Erythroblast (primary cell): ENCODE measurements around the gene LEFTY1.

ENCODE experiments used
- GATA1 ChIP-seq: IDR thresholded peaks from 2 replicates; pipeline ENCODE4 v1.6.1; 2011; ENCODE audit warnings: low read depth, mild to moderate bottlenecking, control low read depth, low read length, moderate library complexity
- POLR2A ChIP-seq: IDR thresholded peaks from 2 replicates; pipeline ENCODE4 v1.6.1; 2011; ENCODE audit warnings: mild to moderate bottlenecking, low read length

DNA sequence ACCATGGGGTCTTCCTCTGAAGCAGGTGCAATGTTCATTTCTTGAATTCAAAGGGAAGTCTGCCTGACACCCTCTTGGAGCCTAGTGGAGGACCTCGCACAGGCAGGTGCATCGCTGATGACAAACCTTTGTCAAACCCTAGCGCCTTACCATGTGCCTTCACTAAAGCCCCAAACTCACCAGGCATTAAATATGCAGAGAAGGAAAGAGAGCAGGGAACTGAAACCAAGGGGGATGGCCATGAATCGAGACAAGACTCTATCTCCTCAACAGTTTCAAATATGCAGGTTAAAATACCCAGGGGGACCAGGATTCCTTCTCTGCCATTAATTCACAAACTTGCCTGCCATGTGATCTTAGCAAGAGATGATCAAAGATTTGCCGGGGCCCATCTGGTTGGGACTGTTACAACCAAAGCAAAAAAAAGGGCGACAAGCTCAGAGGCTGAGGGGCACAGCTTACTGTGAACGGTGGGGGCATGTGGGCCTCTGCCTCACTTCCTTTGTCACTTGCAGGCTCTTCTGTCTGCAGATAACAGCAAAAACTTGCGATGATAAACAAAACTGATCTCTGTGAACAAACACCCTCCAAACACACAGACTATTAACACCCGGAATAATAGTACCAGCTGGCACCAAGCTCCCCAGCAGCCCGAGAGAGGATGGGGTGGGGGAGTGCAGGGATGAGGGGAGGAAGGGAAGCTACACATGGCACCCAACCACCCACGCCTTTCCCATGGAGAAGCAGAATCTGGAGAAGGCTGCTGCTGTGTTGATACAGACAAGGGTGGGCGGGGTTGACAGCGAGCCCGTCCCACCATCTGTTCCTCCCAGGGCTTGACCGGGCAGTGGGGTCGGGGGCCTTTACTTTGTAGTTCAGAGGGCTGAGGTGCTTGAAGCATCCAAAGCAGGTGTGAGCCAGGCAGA, 40.7 kb downstream of the LEFTY1 start:
- no peak for TF ChIP-seq POLR2A
- TF ChIP-seq GATA1 = no peak
